WTC11 (cell line): ENCODE data around the gene AMER2. TPM values are rescaled to one million over a fixed set of nuclear protein-coding genes. Genes with fewer than 3 reads are reported as not detected.

ENCODE experiments used
- ATAC-seq: fragments of 200-7000 bp; cut with Tn5 transposase; 2 replicates; pipeline ENCODE4 v1.10.0; 2021; ENCODE audit warnings: mild to moderate bottlenecking, moderate library complexity
- CTCF ChIA-PET: fragments of 300-600 bp; sonication (Branson Sonifier 250); formaldehyde crosslinking; loops from one replicate; lab custom pipeline; 2021; ENCODE audit warnings: antibody characterized with exemption; lab: Charles Lee
- POLR2A ChIA-PET: fragments of 350-600 bp; sonication (Branson Sonifier 250); formaldehyde crosslinking; loops from one replicate; lab custom pipeline; 2021; ENCODE audit warnings: antibody characterized with exemption; lab: Charles Lee
- DNase-seq: peaks from one replicate; pipeline ENCODE4 v3.0.0; 2021; ENCODE audit warnings: low spot score
- H3K27ac Mint-ChIP-seq: 2 replicates; pipeline ENCODE4 v1.8.0; 2021; ENCODE audit warnings: mixed read lengths
- H3K27me3 Mint-ChIP-seq: 2 replicates; pipeline ENCODE4 v1.8.0; 2021; ENCODE audit warnings: low read depth, mild to moderate bottlenecking, moderate library complexity, mixed read lengths
- H3K36me3 Mint-ChIP-seq: 2 replicates; pipeline ENCODE4 v1.8.0; 2021; ENCODE audit warnings: mixed read lengths
- H3K4me1 Mint-ChIP-seq: 2 replicates; pipeline ENCODE4 v1.8.0; 2022; ENCODE audit warnings: mixed read lengths
- H3K4me3 Mint-ChIP-seq: 2 replicates; pipeline ENCODE4 v1.8.0; 2021; ENCODE audit warnings: mild to moderate bottlenecking, moderate library complexity, mixed read lengths
- H3K9me3 Mint-ChIP-seq: 2 replicates; pipeline ENCODE4 v1.8.0; 2021; ENCODE audit warnings: mixed read lengths
- CREB1 ChIP-seq: sonication (generic); formaldehyde crosslinking; IDR thresholded peaks from 2 replicates; pipeline ENCODE4 v1.8.0; 2023; ENCODE audit warnings: mild to moderate bottlenecking, missing genetic modification reagents
- FOXP1 ChIP-seq: sonication (generic); formaldehyde crosslinking; IDR thresholded peaks from 2 replicates; pipeline ENCODE4 v1.8.0; 2022; ENCODE audit warnings: missing genetic modification reagents, mild to moderate bottlenecking, moderate library complexity, borderline replicate concordance
- GABPB1 ChIP-seq: sonication (generic); formaldehyde crosslinking; IDR thresholded peaks from 2 replicates; pipeline ENCODE4 v1.8.1; 2023; ENCODE audit warnings: mild to moderate bottlenecking, missing genetic modification reagents
- GTF2I ChIP-seq: fragments of 250-450 bp; sonication (Bioruptor Pico); conservative IDR thresholded peaks from 2 replicates; pipeline ENCODE4 v1.4.0; 2021; ENCODE audit warnings: mild to moderate bottlenecking
- JAZF1 ChIP-seq: fragments of 250-450 bp; sonication (Bioruptor Pico); IDR thresholded peaks from 2 replicates; pipeline ENCODE4 v1.9.0; 2021; ENCODE audit warnings: moderate library complexity, mild to moderate bottlenecking, inconsistent platforms
- NFYB ChIP-seq: sonication (generic); formaldehyde crosslinking; conservative IDR thresholded peaks from 2 replicates; pipeline ENCODE4 v1.8.0; 2022; ENCODE audit warnings: low read depth, missing genetic modification reagents
- PRRX2 ChIP-seq: fragments of 250-450 bp; sonication (Bioruptor Pico); IDR thresholded peaks from 2 replicates; pipeline ENCODE4 v1.8.0; 2021; ENCODE audit warnings: mild to moderate bottlenecking
- RELA ChIP-seq: sonication (generic); formaldehyde crosslinking; IDR thresholded peaks from 2 replicates; pipeline ENCODE4 v1.8.1; 2022; ENCODE audit warnings: missing genetic modification reagents, mild to moderate bottlenecking, borderline replicate concordance
- RORB ChIP-seq: fragments of 250-450 bp; sonication (Bioruptor Pico); IDR thresholded peaks from 2 replicates; pipeline ENCODE4 v1.9.0; 2021; ENCODE audit warnings: mild to moderate bottlenecking
- TCF7 ChIP-seq: sonication (generic); formaldehyde crosslinking; IDR thresholded peaks from 2 replicates; pipeline ENCODE4 v1.8.0; 2022; ENCODE audit warnings: mild to moderate bottlenecking, low read depth, missing genetic modification reagents, moderate library complexity
- TP53 ChIP-seq: sonication (generic); formaldehyde crosslinking; IDR thresholded peaks from 2 replicates; pipeline ENCODE4 v1.8.1; 2023; ENCODE audit warnings: mild to moderate bottlenecking, missing genetic modification reagents
- ZNF263 ChIP-seq: sonication (generic); formaldehyde crosslinking; IDR thresholded peaks from 2 replicates; pipeline ENCODE4 v1.8.1; 2022; ENCODE audit warnings: low read depth, mild to moderate bottlenecking, moderate library complexity, missing genetic modification reagents
- ZNF532 ChIP-seq: fragments of 250-450 bp; sonication (Bioruptor Pico); IDR thresholded peaks from 2 replicates; pipeline ENCODE4 v1.9.0; 2021; ENCODE audit warnings: mild to moderate bottlenecking, borderline replicate concordance
- ZNF671 ChIP-seq: fragments of 250-450 bp; sonication (Bioruptor Pico); IDR thresholded peaks from 2 replicates; pipeline ENCODE4 v1.8.0; 2021; ENCODE audit warnings: mild to moderate bottlenecking
- ZSCAN18 ChIP-seq: fragments of 250-450 bp; sonication (Bioruptor Pico); IDR thresholded peaks from 2 replicates; pipeline ENCODE4 v2.1.2; 2022; ENCODE audit warnings: mild to moderate bottlenecking, moderate library complexity
- total RNA-seq: library from RNA; stranded (reverse); gene quantifications from 3 replicates; pipeline ENCODE4 v1.2.3, GENCODE V29; 2021
- TF ChIP-seq, protein P1 (sequence below): sonication (generic); formaldehyde crosslinking; IDR thresholded peaks from 2 replicates; pipeline ENCODE4 v1.8.0; 2022; ENCODE audit warnings: missing genetic modification reagents
- TF ChIP-seq, protein P2 (sequence below): sonication (generic); formaldehyde crosslinking; IDR thresholded peaks from 2 replicates; pipeline ENCODE4 v1.8.0; 2023; ENCODE audit warnings: missing genetic modification reagents, mild to moderate bottlenecking, borderline replicate concordance
- TF ChIP-seq, protein P3 (sequence below): sonication (generic); formaldehyde crosslinking; IDR thresholded peaks from 2 replicates; pipeline ENCODE4 v1.8.1; 2022; ENCODE audit warnings: low read depth, missing genetic modification reagents, borderline replicate concordance
- TF ChIP-seq, protein P4 (sequence below): sonication (generic); formaldehyde crosslinking; IDR thresholded peaks from 2 replicates; pipeline ENCODE4 v1.8.0; 2023; ENCODE audit warnings: mild to moderate bottlenecking, missing genetic modification reagents

Gene AMER2
- total RNA-seq, 1 experiment from 2014 or later: 0.48 TPM

DNA sequence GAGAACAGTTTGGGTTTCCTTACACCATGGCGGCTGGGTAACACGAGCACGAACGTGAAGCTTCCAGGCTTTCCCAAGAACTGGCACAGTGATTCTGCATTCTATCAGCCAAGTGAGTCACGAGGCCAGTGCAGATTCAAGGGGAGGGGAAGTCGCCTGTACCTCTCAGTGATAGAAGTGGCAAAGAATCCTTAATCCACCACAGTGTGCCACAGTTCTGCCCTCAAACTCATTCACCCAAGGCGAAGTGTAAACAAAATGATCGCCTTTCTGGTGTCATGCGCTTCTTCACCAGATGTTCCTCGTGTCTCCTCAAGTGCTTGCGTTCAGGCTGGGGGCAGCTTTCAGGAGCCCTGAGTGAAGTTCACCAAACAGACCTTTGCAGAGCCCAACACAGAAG, 24.9 kb upstream of the AMER2 start:
- no peak for ATAC-seq
- ChIA-PET POLR2A (no interaction called here), CTCF (no interaction called here)
- H3K27ac Mint-ChIP-seq: no peak overlapping the region
- H3K4me3 Mint-ChIP-seq: no peak overlapping the region
- DNase-seq: no peak
- H3K4me1 Mint-ChIP-seq: no peaks in the 10 kb centered on the region
- no peaks in the 10 kb centered on the region; the same call in 1 of the 2 replicates for H3K27me3 Mint-ChIP-seq
- peaks cover 29% of the 10 kb centered on the region for H3K9me3 Mint-ChIP-seq
- no peaks in the 10 kb centered on the region for H3K36me3 Mint-ChIP-seq
- TF ChIP-seq TCF7 (CRISPR knock-in tag) (no peak), RORB (CRISPR knock-in tag) (no peak), GTF2I (no peak), RELA (CRISPR knock-in tag) (no peak), ZSCAN18 (CRISPR knock-in tag) (no peak), NFYB (CRISPR knock-in tag) (no peak), PRRX2 (no peak), ZNF263 (CRISPR knock-in tag) (no peak), JAZF1 (CRISPR knock-in tag) (no peak), ZNF671 (CRISPR knock-in tag) (no peak), TP53 (CRISPR knock-in tag) (no peak), CREB1 (CRISPR knock-in tag) (no peak), FOXP1 (no peak)
- TF ChIP-seq, protein P1, sequence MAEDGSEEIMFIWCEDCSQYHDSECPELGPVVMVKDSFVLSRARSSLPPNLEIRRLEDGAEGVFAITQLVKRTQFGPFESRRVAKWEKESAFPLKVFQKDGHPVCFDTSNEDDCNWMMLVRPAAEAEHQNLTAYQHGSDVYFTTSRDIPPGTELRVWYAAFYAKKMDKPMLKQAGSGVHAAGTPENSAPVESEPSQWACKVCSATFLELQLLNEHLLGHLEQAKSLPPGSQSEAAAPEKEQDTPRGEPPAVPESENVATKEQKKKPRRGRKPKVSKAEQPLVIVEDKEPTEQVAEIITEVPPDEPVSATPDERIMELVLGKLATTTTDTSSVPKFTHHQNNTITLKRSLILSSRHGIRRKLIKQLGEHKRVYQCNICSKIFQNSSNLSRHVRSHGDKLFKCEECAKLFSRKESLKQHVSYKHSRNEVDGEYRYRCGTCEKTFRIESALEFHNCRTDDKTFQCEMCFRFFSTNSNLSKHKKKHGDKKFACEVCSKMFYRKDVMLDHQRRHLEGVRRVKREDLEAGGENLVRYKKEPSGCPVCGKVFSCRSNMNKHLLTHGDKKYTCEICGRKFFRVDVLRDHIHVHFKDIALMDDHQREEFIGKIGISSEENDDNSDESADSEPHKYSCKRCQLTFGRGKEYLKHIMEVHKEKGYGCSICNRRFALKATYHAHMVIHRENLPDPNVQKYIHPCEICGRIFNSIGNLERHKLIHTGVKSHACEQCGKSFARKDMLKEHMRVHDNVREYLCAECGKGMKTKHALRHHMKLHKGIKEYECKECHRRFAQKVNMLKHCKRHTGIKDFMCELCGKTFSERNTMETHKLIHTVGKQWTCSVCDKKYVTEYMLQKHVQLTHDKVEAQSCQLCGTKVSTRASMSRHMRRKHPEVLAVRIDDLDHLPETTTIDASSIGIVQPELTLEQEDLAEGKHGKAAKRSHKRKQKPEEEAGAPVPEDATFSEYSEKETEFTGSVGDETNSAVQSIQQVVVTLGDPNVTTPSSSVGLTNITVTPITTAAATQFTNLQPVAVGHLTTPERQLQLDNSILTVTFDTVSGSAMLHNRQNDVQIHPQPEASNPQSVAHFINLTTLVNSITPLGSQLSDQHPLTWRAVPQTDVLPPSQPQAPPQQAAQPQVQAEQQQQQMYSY (CRISPR knock-in tag): no peak
- TF ChIP-seq, protein P2, sequence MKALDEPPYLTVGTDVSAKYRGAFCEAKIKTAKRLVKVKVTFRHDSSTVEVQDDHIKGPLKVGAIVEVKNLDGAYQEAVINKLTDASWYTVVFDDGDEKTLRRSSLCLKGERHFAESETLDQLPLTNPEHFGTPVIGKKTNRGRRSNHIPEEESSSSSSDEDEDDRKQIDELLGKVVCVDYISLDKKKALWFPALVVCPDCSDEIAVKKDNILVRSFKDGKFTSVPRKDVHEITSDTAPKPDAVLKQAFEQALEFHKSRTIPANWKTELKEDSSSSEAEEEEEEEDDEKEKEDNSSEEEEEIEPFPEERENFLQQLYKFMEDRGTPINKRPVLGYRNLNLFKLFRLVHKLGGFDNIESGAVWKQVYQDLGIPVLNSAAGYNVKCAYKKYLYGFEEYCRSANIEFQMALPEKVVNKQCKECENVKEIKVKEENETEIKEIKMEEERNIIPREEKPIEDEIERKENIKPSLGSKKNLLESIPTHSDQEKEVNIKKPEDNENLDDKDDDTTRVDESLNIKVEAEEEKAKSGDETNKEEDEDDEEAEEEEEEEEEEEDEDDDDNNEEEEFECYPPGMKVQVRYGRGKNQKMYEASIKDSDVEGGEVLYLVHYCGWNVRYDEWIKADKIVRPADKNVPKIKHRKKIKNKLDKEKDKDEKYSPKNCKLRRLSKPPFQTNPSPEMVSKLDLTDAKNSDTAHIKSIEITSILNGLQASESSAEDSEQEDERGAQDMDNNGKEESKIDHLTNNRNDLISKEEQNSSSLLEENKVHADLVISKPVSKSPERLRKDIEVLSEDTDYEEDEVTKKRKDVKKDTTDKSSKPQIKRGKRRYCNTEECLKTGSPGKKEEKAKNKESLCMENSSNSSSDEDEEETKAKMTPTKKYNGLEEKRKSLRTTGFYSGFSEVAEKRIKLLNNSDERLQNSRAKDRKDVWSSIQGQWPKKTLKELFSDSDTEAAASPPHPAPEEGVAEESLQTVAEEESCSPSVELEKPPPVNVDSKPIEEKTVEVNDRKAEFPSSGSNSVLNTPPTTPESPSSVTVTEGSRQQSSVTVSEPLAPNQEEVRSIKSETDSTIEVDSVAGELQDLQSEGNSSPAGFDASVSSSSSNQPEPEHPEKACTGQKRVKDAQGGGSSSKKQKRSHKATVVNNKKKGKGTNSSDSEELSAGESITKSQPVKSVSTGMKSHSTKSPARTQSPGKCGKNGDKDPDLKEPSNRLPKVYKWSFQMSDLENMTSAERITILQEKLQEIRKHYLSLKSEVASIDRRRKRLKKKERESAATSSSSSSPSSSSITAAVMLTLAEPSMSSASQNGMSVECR: no peak
- TF ChIP-seq, all 79 proteins: peak for 0

DNA sequence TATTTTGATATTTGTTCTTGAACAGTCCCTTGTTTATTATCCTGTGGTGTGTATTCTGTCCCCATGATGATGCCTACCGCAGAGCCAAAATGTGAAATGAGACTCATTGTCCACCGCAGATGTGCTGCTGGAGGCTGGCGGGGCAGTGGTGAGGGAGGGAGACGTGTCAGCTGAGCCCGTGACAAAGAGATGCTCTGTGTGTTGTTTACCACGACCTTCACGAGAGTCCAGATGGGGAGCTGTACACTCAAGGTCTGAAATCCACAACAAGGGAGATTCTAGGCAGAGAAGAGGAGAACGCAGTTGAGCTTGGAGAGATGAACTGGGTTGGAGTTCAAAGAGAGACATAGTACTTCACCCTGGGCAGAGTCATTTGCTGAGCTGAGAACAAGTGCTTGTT, 20.8 kb upstream of the AMER2 start:
- DNase-seq (no peak), ATAC-seq (no peak)
- peaks cover 13% of the 10 kb centered on the region for H3K27me3 Mint-ChIP-seq
- peaks cover 24% of the 10 kb centered on the region for H3K9me3 Mint-ChIP-seq
- POLR2A ChIA-PET: no interaction called here
- no peaks in the 10 kb centered on the region for H3K36me3 Mint-ChIP-seq
- H3K4me3 Mint-ChIP-seq: no peak overlapping the region
- H3K27ac Mint-ChIP-seq: no peak overlapping the region
- H3K4me1 Mint-ChIP-seq: no peaks in the 10 kb centered on the region
- CTCF ChIA-PET: interaction anchor here (1.4 kb wide), 1 partner anchor 198 kb away, joined by 3 read pairs; no protein-coding TSS in a partner anchor
- TF ChIP-seq, protein P3, sequence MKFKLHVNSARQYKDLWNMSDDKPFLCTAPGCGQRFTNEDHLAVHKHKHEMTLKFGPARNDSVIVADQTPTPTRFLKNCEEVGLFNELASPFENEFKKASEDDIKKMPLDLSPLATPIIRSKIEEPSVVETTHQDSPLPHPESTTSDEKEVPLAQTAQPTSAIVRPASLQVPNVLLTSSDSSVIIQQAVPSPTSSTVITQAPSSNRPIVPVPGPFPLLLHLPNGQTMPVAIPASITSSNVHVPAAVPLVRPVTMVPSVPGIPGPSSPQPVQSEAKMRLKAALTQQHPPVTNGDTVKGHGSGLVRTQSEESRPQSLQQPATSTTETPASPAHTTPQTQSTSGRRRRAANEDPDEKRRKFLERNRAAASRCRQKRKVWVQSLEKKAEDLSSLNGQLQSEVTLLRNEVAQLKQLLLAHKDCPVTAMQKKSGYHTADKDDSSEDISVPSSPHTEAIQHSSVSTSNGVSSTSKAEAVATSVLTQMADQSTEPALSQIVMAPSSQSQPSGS (CRISPR knock-in tag): no peak
- no peak for TF ChIP-seq GABPB1 (CRISPR knock-in tag)
- TF ChIP-seq ZNF532 (CRISPR knock-in tag): no peak
- TF ChIP-seq, protein P4, sequence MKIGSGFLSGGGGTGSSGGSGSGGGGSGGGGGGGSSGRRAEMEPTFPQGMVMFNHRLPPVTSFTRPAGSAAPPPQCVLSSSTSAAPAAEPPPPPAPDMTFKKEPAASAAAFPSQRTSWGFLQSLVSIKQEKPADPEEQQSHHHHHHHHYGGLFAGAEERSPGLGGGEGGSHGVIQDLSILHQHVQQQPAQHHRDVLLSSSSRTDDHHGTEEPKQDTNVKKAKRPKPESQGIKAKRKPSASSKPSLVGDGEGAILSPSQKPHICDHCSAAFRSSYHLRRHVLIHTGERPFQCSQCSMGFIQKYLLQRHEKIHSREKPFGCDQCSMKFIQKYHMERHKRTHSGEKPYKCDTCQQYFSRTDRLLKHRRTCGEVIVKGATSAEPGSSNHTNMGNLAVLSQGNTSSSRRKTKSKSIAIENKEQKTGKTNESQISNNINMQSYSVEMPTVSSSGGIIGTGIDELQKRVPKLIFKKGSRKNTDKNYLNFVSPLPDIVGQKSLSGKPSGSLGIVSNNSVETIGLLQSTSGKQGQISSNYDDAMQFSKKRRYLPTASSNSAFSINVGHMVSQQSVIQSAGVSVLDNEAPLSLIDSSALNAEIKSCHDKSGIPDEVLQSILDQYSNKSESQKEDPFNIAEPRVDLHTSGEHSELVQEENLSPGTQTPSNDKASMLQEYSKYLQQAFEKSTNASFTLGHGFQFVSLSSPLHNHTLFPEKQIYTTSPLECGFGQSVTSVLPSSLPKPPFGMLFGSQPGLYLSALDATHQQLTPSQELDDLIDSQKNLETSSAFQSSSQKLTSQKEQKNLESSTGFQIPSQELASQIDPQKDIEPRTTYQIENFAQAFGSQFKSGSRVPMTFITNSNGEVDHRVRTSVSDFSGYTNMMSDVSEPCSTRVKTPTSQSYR (CRISPR knock-in tag): no peak
- no peak for TF ChIP-seq PRRX2
